HL-60 (cell line): ENCODE data around the gene MPRIP.

Source experiments
- DNase-seq, 2 experiments: peaks; one replicate each; pipeline ENCODE4 v3.0.0-alpha.2; 2010 to 2020; ENCODE audit warnings: low read depth in 1 of 2, low spot score in 1 of 2
- H3K27ac ChIP-seq: fragments of 250-450 bp; sonication (Bioruptor Pico); replicated peaks from 2 replicates; pipeline ENCODE4 v1.5.1; 2020; ENCODE audit warnings: mild to moderate bottlenecking, moderate library complexity
- H3K27me3 ChIP-seq: fragments of 250-450 bp; sonication (Bioruptor Pico); 2 replicates; pipeline ENCODE4 v1.5.1; 2021; ENCODE audit warnings: mild to moderate bottlenecking, moderate library complexity; ENCODE audit not compliant: insufficient read depth, poor library complexity, severe bottlenecking
- H3K4me3 ChIP-seq: replicated peaks from 2 replicates; pipeline ENCODE4 v1.5.1; 2011; ENCODE audit warnings: mild to moderate bottlenecking, control low read depth, low read length; ENCODE audit not compliant: insufficient read depth
- CTCF ChIP-seq: IDR thresholded peaks from one replicate; pipeline ENCODE4 v1.5.1; 2011; ENCODE audit warnings: low read length, control low read depth, inconsistent platforms; ENCODE audit not compliant: insufficient read depth
- GABPA ChIP-seq: IDR thresholded peaks from 2 replicates; pipeline ENCODE4 v1.6.1; 2012; ENCODE audit warnings: low read depth
- POLR2AphosphoS5 ChIP-seq: IDR thresholded peaks from 2 replicates; pipeline ENCODE4 v1.6.1; 2012; ENCODE audit warnings: low read depth
- REST ChIP-seq: IDR thresholded peaks from 2 replicates; pipeline ENCODE4 v1.6.1; 2012; ENCODE audit warnings: low read depth; ENCODE audit not compliant: insufficient replicate concordance
- SPI1 ChIP-seq: IDR thresholded peaks from 2 replicates; pipeline ENCODE4 v1.6.1; 2012; ENCODE audit warnings: low read depth, mild to moderate bottlenecking, borderline replicate concordance

Gene MPRIP

GRCh38 chr17:17220529-17220928 is 178.3 kb downstream of the MPRIP start:
- H3K27me3 ChIP-seq = no peaks in the 10 kb centered on the region
- no peak for TF ChIP-seq GABPA
- no peak for TF ChIP-seq SPI1
- DNase-seq = no peak
- no peak overlapping the region for H3K27ac ChIP-seq
- no peak overlapping the region for H3K4me3 ChIP-seq

GRCh38 chr17:17221329-17221728 is 179.1 kb downstream of the MPRIP start:
- DNase-seq = no peak
- H3K4me3 ChIP-seq = no peak overlapping the region
- no peak overlapping the region for H3K27ac ChIP-seq
- TF ChIP-seq CTCF (no peak), REST (no peak), GABPA (no peak), SPI1 (no peak)
- H3K27me3 ChIP-seq = no peaks in the 10 kb centered on the region

- no peak for DNase-seq
- no peak overlapping the region for H3K27ac ChIP-seq
- TF ChIP-seq GABPA (no peak), REST (no peak), SPI1 (no peak), CTCF (no peak), POLR2AphosphoS5 (no peak)
These were observed 181.5 kb downstream of the MPRIP start for GRCh38 chr17:17223736-17224135.

GRCh38 chr17:17224137-17224536 is 181.9 kb downstream of the MPRIP start:
- no peaks in the 10 kb centered on the region for H3K27me3 ChIP-seq
- no peak overlapping the region for H3K4me3 ChIP-seq
- H3K27ac ChIP-seq = no peak overlapping the region
- TF ChIP-seq GABPA (no peak), POLR2AphosphoS5 (no peak), SPI1 (no peak), CTCF (no peak), REST (no peak)
- DNase-seq = no peak

More at GRCh38 chr17:17223736-17224135, 181.5 kb downstream of the MPRIP start:
- Histone ChIP-seq H3K4me3 (no peak overlapping the region), H3K27me3 (no peaks in the 10 kb centered on the region)
